GM12878 (cell line): ENCODE results near the gene RAD51B. TPM values are rescaled to one million over a fixed set of nuclear protein-coding genes. Genes with fewer than 3 reads are reported as not detected.

Experiments
- ATAC-seq: fragments of 200-7000 bp; cut with Tn5 transposase; 3 replicates; pipeline ENCODE4 v1.9.1; 2020; ENCODE audit warnings: mild to moderate bottlenecking, moderate library complexity
- BruUV-seq: library from RNA; stranded (reverse); fragments of 400-500 nt; replicated peaks from 2 replicates; lab custom pipeline; 2021; lab: Mats Ljungman, UMichigan
- CTCF ChIA-PET: fragments of 300-600 bp; sonication (Branson Sonifier 250); formaldehyde crosslinking; extraction: SDS; loops from one replicate; lab custom pipeline; 2021; ENCODE audit warnings: inconsistent platforms; lab: Yijun Ruan, JAX
- POLR2A ChIA-PET: fragments of 350-600 bp; formaldehyde crosslinking; extraction: SDS; loops from one replicate; lab custom pipeline; 2021; ENCODE audit warnings: inconsistent platforms; lab: Charles Lee
- RAD21 ChIA-PET: fragments of 300-600 bp; sonication (Branson Sonifier 250); formaldehyde crosslinking; loops from one replicate; lab custom pipeline; 2023; ENCODE audit warnings: antibody characterized with exemption; ENCODE audit not compliant: unreplicated experiment; lab: Charles Lee
- SMC1A ChIA-PET: fragments of 300-600 bp; sonication (Branson Sonifier 250); formaldehyde crosslinking; loops from one replicate; lab custom pipeline; 2023; ENCODE audit not compliant: unreplicated experiment, uncharacterized antibody; lab: Charles Lee
- DNase-seq: peaks from one replicate; pipeline ENCODE4 v3.0.0-alpha.2; 2011; ENCODE audit warnings: low read depth, low spot score
- FAIRE-seq: peaks from 3 replicates; lab custom pipeline; 2011; peaks lifted over from hg19 to GRCh38; lab: Jason Lieb, UNC
- H2AFZ ChIP-seq: 2 replicates; pipeline ENCODE4 v1.6.0; 2011; ENCODE audit warnings: low read depth, low read length, control low read depth; ENCODE audit not compliant: control insufficient read depth
- H3K27ac ChIP-seq: 2 replicates; pipeline ENCODE4 v1.5.1; 2011; ENCODE audit warnings: control low read depth; ENCODE audit not compliant: control insufficient read depth, insufficient read depth
- H3K27me3 ChIP-seq, 2 experiments: replicated peaks in 1 of 2; 2 replicates each; pipeline versions ENCODE4 v1.6.0 to v1.6.1; 2011; ENCODE audit warnings: low read length in 1 of 2; ENCODE audit not compliant: control insufficient read depth in 2 of 2, insufficient read depth in 2 of 2
- H3K36me3 ChIP-seq, 2 experiments: 2 replicates each; pipeline ENCODE4 v1.5.1; 2011; ENCODE audit warnings: low read length in 1 of 2; ENCODE audit not compliant: control insufficient read depth in 2 of 2, insufficient read depth in 2 of 2
- H3K4me1 ChIP-seq: 2 replicates; pipeline ENCODE4 v1.6.1; 2011; ENCODE audit warnings: mild to moderate bottlenecking, low read length, moderate library complexity, mixed read lengths; ENCODE audit not compliant: control insufficient read depth, insufficient read depth
- H3K4me2 ChIP-seq: 2 replicates; pipeline ENCODE4 v1.6.0; 2011; ENCODE audit warnings: control low read depth; ENCODE audit not compliant: control insufficient read depth, insufficient read depth
- H3K4me3 ChIP-seq: fragments of 200-600 bp; sonication (generic); 2 replicates; pipeline ENCODE4 v1.5.1; 2016
- H3K79me2 ChIP-seq: 2 replicates; pipeline ENCODE4 v1.6.0; 2011; ENCODE audit warnings: low read length; ENCODE audit not compliant: control insufficient read depth, insufficient read depth
- H3K9ac ChIP-seq: 2 replicates; pipeline ENCODE4 v1.8.0; 2011; ENCODE audit warnings: low read length, control low read depth, mixed read lengths; ENCODE audit not compliant: control insufficient read depth, insufficient read depth
- H3K9me3 ChIP-seq: replicated peaks from 3 replicates; pipeline ENCODE4 v1.5.1; 2011; ENCODE audit warnings: mild to moderate bottlenecking, low read length; ENCODE audit not compliant: control insufficient read depth, insufficient read depth
- H4K20me1 ChIP-seq: 2 replicates; pipeline ENCODE4 v1.6.0; 2011; ENCODE audit not compliant: control insufficient read depth, insufficient read depth
- BACH1 ChIP-seq: fragments of 450-650 bp; IDR thresholded peaks from 2 replicates; pipeline ENCODE4 v1.6.1; 2017; ENCODE audit warnings: mild to moderate bottlenecking, borderline replicate concordance
- CBX5 ChIP-seq: sonication (generic); IDR thresholded peaks from 2 replicates; pipeline ENCODE4 v1.6.1; 2016; ENCODE audit warnings: low read depth, moderate library complexity, mild to moderate bottlenecking, inconsistent platforms
- HCFC1 ChIP-seq: fragments of 150-350 bp; IDR thresholded peaks from 2 replicates; pipeline ENCODE4 v1.6.1; 2014; ENCODE audit warnings: low read length
- HDAC6 ChIP-seq: fragments of 200-600 bp; sonication (generic); IDR thresholded peaks from one replicate; pipeline ENCODE4 v1.8.0; 2017; ENCODE audit warnings: antibody characterized with exemption; ENCODE audit not compliant: unreplicated experiment
- NFYA ChIP-seq: IDR thresholded peaks from 2 replicates; pipeline ENCODE4 v1.6.1; 2011; ENCODE audit warnings: low read depth, mild to moderate bottlenecking, low read length, improper control_type of control experiment, borderline replicate concordance
- NR2F1 ChIP-seq: fragments of 450-650 bp; conservative IDR thresholded peaks from 2 replicates; pipeline ENCODE4 v1.6.1; 2017; ENCODE audit warnings: mild to moderate bottlenecking
- RB1 ChIP-seq: fragments of 450-650 bp; formaldehyde crosslinking; IDR thresholded peaks from 2 replicates; pipeline ENCODE4 v1.6.1; 2017; ENCODE audit warnings: mild to moderate bottlenecking, borderline replicate concordance
- SRF ChIP-seq, 2 experiments: IDR thresholded peaks; 2 replicates each; pipeline ENCODE4 v1.6.1; 2011; ENCODE audit warnings: low read depth in 2 of 2, low read length in 2 of 2, mild to moderate bottlenecking in 1 of 2, moderate library complexity in 1 of 2
- YY1 ChIP-seq: IDR thresholded peaks from 2 replicates; pipeline ENCODE4 v1.6.1; 2011; ENCODE audit warnings: low read depth, mild to moderate bottlenecking, low read length
- WGBS: methylation state at CpG from one replicate; pipeline ENCODE4 v1.1.6; 2016; ENCODE audit warnings: low lambda C conversion rate; ENCODE audit not compliant: insufficient replicate concordance, insufficient coverage; ENCODE audit errors: missing lambda C conversion rate; 5-methylcytosine and 5-hydroxymethylcytosine counted together
- in situ Hi-C: fragments of 300-500 bp; cut with MboI; formaldehyde crosslinking; loops from 9 replicates; pipeline ENCODE4 v1.14.3; 2018; ENCODE audit warnings: mixed read lengths
- intact Hi-C: fragments of 100-400 bp; cut with micrococcal nuclease; formaldehyde crosslinking; loops from one replicate; pipeline ENCODE4 v1.14.2; 2022; ENCODE audit not compliant: unreplicated experiment
- polyA plus RNA-seq, 11 experiments: library from polyadenylated mRNA; depleted of rRNA in 4 of 11; unstranded in 6 of 11; stranded (reverse) in 5 of 11; fragments of >200 nt; fragmentation: Nextera tagmentation in 4 of 11; fragmentation: Illumina TruSeq in 1 of 11; extraction: Ambion mirVana in 4 of 11; extraction: Trizol in 1 of 11; gene quantifications; 1 replicate in 1 of 11; 2 replicates in 10 of 11; pipeline versions ENCODE4 v1.2.1 to v1.2.3, GENCODE V29; 2011 to 2016; ENCODE audit warnings: inconsistent platforms in 2 of 11, missing spikeins in 2 of 11, low read depth in 1 of 11
- total RNA-seq, 4 experiments: library from RNA; depleted of rRNA in 3 of 4; stranded (reverse); fragments of >200 nt in 3 of 4; fragmentation: Illumina TruSeq in 1 of 4; extraction: Trizol in 1 of 4; gene quantifications; 2 replicates each; pipeline versions ENCODE4 v1.2.1 to v1.2.3, GENCODE V29; 2013 to 2021
- TF ChIP-seq, protein P1 (sequence below): fragments of 450-650 bp; conservative IDR thresholded peaks from 2 replicates; pipeline ENCODE4 v1.6.1; 2017; ENCODE audit warnings: mild to moderate bottlenecking, moderate library complexity
- TF ChIP-seq, protein P2 (sequence below): fragments of 450-650 bp; IDR thresholded peaks from 2 replicates; pipeline ENCODE4 v1.6.1; 2017; ENCODE audit warnings: mild to moderate bottlenecking
- TF ChIP-seq, protein P3 (sequence below): IDR thresholded peaks from 2 replicates; pipeline ENCODE4 v1.6.1; 2011; ENCODE audit warnings: borderline replicate concordance, low read depth, mild to moderate bottlenecking, moderate library complexity, low read length; ENCODE audit not compliant: insufficient read depth, poor library complexity, severe bottlenecking
- TF ChIP-seq, protein P4 (sequence below), 3 experiments: IDR thresholded peaks in 2 of 3; conservative IDR thresholded peaks in 1 of 3; 2 replicates each; pipeline ENCODE4 v1.5.1; 2011; ENCODE audit warnings: low read depth in 3 of 3, low read length in 3 of 3, mild to moderate bottlenecking in 3 of 3, control low read depth in 2 of 3, moderate library complexity in 2 of 3, inconsistent platforms in 1 of 3, mixed read lengths in 1 of 3; ENCODE audit not compliant: control insufficient read depth in 2 of 3, insufficient read depth in 1 of 3; ENCODE audit errors: extremely low read depth in 1 of 3
- TF ChIP-seq, protein P5 (sequence below): IDR thresholded peaks from 2 replicates; pipeline ENCODE4 v1.6.1; 2012; ENCODE audit warnings: low read depth, low read length, improper control_type of control experiment

RAD51B gene
- total and polyA plus RNA-seq, 10 of the 15 experiments (the other 5 are each of a cell fraction or from before 2014, with no cell fraction given), result 9.8 to 26.8 (median 21.3) TPM

DNA sequence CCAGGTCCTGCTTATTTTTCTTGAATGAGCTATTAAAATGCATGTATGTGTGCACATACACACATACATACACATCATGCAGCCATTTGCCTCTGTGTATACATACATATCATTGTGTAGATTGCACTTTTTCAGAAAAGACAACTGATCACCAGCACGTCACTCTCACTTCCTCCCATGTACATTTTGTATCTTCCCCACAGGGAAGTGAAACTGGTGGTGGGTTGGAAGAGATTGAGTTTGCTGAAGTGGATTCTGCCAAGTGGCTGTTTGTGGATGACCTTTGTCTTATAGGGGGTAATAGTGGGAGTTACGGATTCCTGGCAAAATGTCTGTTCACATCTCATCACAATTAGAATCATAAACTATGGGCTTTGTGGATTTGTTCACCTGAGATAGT lies 448.6 kb downstream of the RAD51B start:
- Histone ChIP-seq H3K36me3 (no peaks in the 10 kb centered on the region), H3K4me1 (peaks cover 73% of the 10 kb centered on the region), H3K27me3 (no peaks in the 10 kb centered on the region), H3K4me3 (no peak overlapping the region), H3K79me2 (no peaks in the 10 kb centered on the region; the same call in none of the 2 replicates), H3K9me3 (no peaks in the 10 kb centered on the region), H4K20me1 (no peaks in the 10 kb centered on the region), H2AFZ (no peak overlapping the region), H3K9ac (peak overlapping the region; percentile 38), H3K27ac (peak overlapping the region; percentile 84), H3K4me2 (peak overlapping the region; percentile 51)
- ChIA-PET CTCF (interaction anchor here (0.7 to 12.2 kb wide), 7 partner anchors 11 to 549 kb away, joined by 3 to 158 read pairs (median 4); no protein-coding TSS in a partner anchor), RAD21 (interaction anchor here (0.6 to 7.5 kb wide), 20 partner anchors 8 to 547 kb away, joined by 3 to 139 read pairs (median 6); no protein-coding TSS in a partner anchor), POLR2A (interaction anchor here (0.6 to 1.6 kb wide), 6 partner anchors 8 to 520 kb away, joined by 3 to 4 read pairs (median 4); no protein-coding TSS in a partner anchor), SMC1A (interaction anchor here (0.7 to 10.4 kb wide), 24 partner anchors 8 to 552 kb away, joined by 3 to 237 read pairs (median 6); no protein-coding TSS in a partner anchor)
- ATAC-seq (peak; percentile 84), DNase-seq (peak; percentile 93), FAIRE-seq (no peak)
- 17% methylated on average over 2 of the region's 2 CpGs for WGBS
- no TSS peak for BruUV-seq
- in situ Hi-C loops, result no loop called here
- intact Hi-C loops, result loop anchor here (1.0 to 5.0 kb wide), 5 partner anchors 15 to 474 kb away; no protein-coding TSS in a partner anchor
- peak; percentile 91; the same call in 1 of the 2 replicates for TF ChIP-seq BACH1
- TF ChIP-seq RB1, result no peak
- TF ChIP-seq, protein P1, sequence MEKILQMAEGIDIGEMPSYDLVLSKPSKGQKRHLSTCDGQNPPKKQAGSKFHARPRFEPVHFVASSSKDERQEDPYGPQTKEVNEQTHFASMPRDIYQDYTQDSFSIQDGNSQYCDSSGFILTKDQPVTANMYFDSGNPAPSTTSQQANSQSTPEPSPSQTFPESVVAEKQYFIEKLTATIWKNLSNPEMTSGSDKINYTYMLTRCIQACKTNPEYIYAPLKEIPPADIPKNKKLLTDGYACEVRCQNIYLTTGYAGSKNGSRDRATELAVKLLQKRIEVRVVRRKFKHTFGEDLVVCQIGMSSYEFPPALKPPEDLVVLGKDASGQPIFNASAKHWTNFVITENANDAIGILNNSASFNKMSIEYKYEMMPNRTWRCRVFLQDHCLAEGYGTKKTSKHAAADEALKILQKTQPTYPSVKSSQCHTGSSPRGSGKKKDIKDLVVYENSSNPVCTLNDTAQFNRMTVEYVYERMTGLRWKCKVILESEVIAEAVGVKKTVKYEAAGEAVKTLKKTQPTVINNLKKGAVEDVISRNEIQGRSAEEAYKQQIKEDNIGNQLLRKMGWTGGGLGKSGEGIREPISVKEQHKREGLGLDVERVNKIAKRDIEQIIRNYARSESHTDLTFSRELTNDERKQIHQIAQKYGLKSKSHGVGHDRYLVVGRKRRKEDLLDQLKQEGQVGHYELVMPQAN, result peak; percentile 42; the same call in 1 of the 2 replicates
- TF ChIP-seq CBX5, result 0 out of 2 replicates have a peak, but pooled peaks have one; percentile 78
- peak in 1 of 2 experiments; percentile 86; a peak in 2 of 4 replicates for TF ChIP-seq SRF (IDR thresholded peaks at IDR 0.05; ENCODE audit: low read depth in 2 of 2, low read length in 2 of 2)
- TF ChIP-seq, protein P2, sequence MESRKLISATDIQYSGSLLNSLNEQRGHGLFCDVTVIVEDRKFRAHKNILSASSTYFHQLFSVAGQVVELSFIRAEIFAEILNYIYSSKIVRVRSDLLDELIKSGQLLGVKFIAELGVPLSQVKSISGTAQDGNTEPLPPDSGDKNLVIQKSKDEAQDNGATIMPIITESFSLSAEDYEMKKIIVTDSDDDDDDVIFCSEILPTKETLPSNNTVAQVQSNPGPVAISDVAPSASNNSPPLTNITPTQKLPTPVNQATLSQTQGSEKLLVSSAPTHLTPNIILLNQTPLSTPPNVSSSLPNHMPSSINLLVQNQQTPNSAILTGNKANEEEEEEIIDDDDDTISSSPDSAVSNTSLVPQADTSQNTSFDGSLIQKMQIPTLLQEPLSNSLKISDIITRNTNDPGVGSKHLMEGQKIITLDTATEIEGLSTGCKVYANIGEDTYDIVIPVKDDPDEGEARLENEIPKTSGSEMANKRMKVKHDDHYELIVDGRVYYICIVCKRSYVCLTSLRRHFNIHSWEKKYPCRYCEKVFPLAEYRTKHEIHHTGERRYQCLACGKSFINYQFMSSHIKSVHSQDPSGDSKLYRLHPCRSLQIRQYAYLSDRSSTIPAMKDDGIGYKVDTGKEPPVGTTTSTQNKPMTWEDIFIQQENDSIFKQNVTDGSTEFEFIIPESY, result no peak
- TF ChIP-seq HCFC1, result no peak
- TF ChIP-seq NFYA, result no peak
- TF ChIP-seq, protein P3, sequence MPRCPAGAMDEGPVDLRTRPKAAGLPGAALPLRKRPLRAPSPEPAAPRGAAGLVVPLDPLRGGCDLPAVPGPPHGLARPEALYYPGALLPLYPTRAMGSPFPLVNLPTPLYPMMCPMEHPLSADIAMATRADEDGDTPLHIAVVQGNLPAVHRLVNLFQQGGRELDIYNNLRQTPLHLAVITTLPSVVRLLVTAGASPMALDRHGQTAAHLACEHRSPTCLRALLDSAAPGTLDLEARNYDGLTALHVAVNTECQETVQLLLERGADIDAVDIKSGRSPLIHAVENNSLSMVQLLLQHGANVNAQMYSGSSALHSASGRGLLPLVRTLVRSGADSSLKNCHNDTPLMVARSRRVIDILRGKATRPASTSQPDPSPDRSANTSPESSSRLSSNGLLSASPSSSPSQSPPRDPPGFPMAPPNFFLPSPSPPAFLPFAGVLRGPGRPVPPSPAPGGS, result peak; percentile 87
- TF ChIP-seq, protein P4, sequence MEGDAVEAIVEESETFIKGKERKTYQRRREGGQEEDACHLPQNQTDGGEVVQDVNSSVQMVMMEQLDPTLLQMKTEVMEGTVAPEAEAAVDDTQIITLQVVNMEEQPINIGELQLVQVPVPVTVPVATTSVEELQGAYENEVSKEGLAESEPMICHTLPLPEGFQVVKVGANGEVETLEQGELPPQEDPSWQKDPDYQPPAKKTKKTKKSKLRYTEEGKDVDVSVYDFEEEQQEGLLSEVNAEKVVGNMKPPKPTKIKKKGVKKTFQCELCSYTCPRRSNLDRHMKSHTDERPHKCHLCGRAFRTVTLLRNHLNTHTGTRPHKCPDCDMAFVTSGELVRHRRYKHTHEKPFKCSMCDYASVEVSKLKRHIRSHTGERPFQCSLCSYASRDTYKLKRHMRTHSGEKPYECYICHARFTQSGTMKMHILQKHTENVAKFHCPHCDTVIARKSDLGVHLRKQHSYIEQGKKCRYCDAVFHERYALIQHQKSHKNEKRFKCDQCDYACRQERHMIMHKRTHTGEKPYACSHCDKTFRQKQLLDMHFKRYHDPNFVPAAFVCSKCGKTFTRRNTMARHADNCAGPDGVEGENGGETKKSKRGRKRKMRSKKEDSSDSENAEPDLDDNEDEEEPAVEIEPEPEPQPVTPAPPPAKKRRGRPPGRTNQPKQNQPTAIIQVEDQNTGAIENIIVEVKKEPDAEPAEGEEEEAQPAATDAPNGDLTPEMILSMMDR (IDR thresholded peaks at IDR 0.05 in 2 of 3, conservative IDR thresholded peaks at IDR 0.05 in 1 of 3; ENCODE audit: control insufficient read depth in 2 of 3, extremely low read depth in 1 of 3, insufficient read depth in 1 of 3, low read depth in 3 of 3, low read length in 3 of 3), result no peak
- TF ChIP-seq HDAC6, result no peak
- TF ChIP-seq, protein P5, sequence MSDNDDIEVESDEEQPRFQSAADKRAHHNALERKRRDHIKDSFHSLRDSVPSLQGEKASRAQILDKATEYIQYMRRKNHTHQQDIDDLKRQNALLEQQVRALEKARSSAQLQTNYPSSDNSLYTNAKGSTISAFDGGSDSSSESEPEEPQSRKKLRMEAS, result no peak
- TF ChIP-seq YY1, result no peak; the same call in 1 of the 2 replicates
- peak; percentile 97 for TF ChIP-seq NR2F1
